Smooth muscle cell of the brain vasculature (primary cell): ENCODE measurements around the gene C3orf62.

Experiments used
- DNase-seq: peaks from one replicate; pipeline ENCODE4 v3.0.0-alpha.2; 2012; ENCODE audit warnings: low read depth, low spot score

C3orf62 gene

GRCh38 chr3:49276475-49277382 is at the start of gene C3orf62:
Gene C3orf62, minus strand, starts transcription at chr3:49277232. Its CDS starts 360 bp downstream, at chr3:49276872.
- peak; percentile 62 for DNase-seq

- no peak for DNase-seq
Measured at GRCh38 chr3:49324768-49325167, 47.7 kb upstream of the C3orf62 start.

GRCh38 chr3:49316696-49317457 is 39.8 kb upstream of the C3orf62 start:
- DNase-seq = no peak

GRCh38 chr3:49313896-49314688 is 37.1 kb upstream of the C3orf62 start:
- peak; percentile 40 for DNase-seq

GRCh38 chr3:49311283-49311682 is 34.3 kb upstream of the C3orf62 start:
- DNase-seq = no peak

GRCh38 chr3:49310677-49311076 is 33.6 kb upstream of the C3orf62 start:
- DNase-seq = no peak

GRCh38 chr3:49305608-49306007 is 28.6 kb upstream of the C3orf62 start:
- no peak for DNase-seq

GRCh38 chr3:49302613-49303012 is 25.6 kb upstream of the C3orf62 start:
- no peak for DNase-seq

GRCh38 chr3:49300595-49300994 is 23.6 kb upstream of the C3orf62 start:
- DNase-seq = no peak

GRCh38 chr3:49298511-49298910 is 21.5 kb upstream of the C3orf62 start:
- no peak for DNase-seq

- DNase-seq = no peak
Measured at GRCh38 chr3:49296781-49297411, 19.9 kb upstream of the C3orf62 start.

- no peak for DNase-seq
Measured at GRCh38 chr3:49295489-49296058, 18.5 kb upstream of the C3orf62 start.

- DNase-seq = no peak
Measured at GRCh38 chr3:49294343-49294742, 17.3 kb upstream of the C3orf62 start.

GRCh38 chr3:49283997-49284396 is 7.0 kb upstream of the C3orf62 start:
- DNase-seq = no peak

- no peak for DNase-seq
Measured at GRCh38 chr3:49279376-49279775, 2.3 kb upstream of the C3orf62 start.

- no peak for DNase-seq
Measured at GRCh38 chr3:49278548-49278947, 1.5 kb upstream of the C3orf62 start.

GRCh38 chr3:49277383-49277775 is 347 bp upstream of the C3orf62 start:
- peak; percentile 20 for DNase-seq

GRCh38 chr3:49273825-49274532 is 3.1 kb downstream of the C3orf62 start:
- no peak for DNase-seq

GRCh38 chr3:49271047-49271446 is 6.0 kb downstream of the C3orf62 start:
- DNase-seq = no peak

GRCh38 chr3:49270156-49270500 is 6.9 kb downstream of the C3orf62 start:
- DNase-seq = no peak
